Tibial artery (tissue), 4 donors: ENCODE results near the gene SEZ6.

ENCODE experiments used
- DNase-seq, 2 donors: peaks; one replicate each; pipeline ENCODE4 v3.0.0-alpha.2; 2019
- H3K27ac ChIP-seq, 2 donors: fragments of 200-600 bp; sonication (generic) in 1 of 2; 1 replicate in 1 of 2; 2 replicates in 1 of 2; pipeline ENCODE4 v1.5.1; 2018 to 2019; ENCODE audit warnings: mild to moderate bottlenecking in 1 of 2
- H3K27me3 ChIP-seq, 2 donors: fragments of 200-600 bp; sonication (generic) in 1 of 2; one replicate each; pipeline versions ENCODE4 v1.5.1 to v1.6.0; 2016 to 2019
- H3K36me3 ChIP-seq, 3 donors: fragments of 200-600 bp; sonication (generic) in 2 of 3; one replicate each; pipeline ENCODE4 v1.5.1; 2016 to 2019; ENCODE audit warnings: mild to moderate bottlenecking in 2 of 3
- H3K4me1 ChIP-seq, 4 donors: fragments of 200-600 bp; sonication (generic) in 2 of 4; 1 replicate in 3 of 4; 2 replicates in 1 of 4; pipeline ENCODE4 v1.5.1; 2016 to 2019
- H3K4me3 ChIP-seq, 2 donors: fragments of 200-600 bp; sonication (generic) in 1 of 2; 1 replicate in 1 of 2; 2 replicates in 1 of 2; pipeline ENCODE4 v1.5.1; 2018 to 2019; ENCODE audit warnings: mild to moderate bottlenecking in 2 of 2
- H3K9me3 ChIP-seq, 3 donors: fragments of 200-600 bp; sonication (generic) in 1 of 3; one replicate each; pipeline ENCODE4 v1.5.1; 2016 to 2019
- intact Hi-C: fragments of 100-400 bp; cut with DNase I; formaldehyde crosslinking; loops from one replicate; pipeline ENCODE4 v1.15.0; 2023; ENCODE audit warnings: low total_unique reads
- TF ChIP-seq, protein P1 (sequence below), 2 experiments: fragments of 200-600 bp in 1 of 2; fragments of 450-650 bp in 1 of 2; IDR thresholded peaks; one replicate each; pipeline ENCODE4 v1.5.1; 2017 to 2019; ENCODE audit warnings: antibody characterized with exemption in 2 of 2, mild to moderate bottlenecking in 1 of 2, moderate library complexity in 1 of 2

SEZ6 gene

DNA sequence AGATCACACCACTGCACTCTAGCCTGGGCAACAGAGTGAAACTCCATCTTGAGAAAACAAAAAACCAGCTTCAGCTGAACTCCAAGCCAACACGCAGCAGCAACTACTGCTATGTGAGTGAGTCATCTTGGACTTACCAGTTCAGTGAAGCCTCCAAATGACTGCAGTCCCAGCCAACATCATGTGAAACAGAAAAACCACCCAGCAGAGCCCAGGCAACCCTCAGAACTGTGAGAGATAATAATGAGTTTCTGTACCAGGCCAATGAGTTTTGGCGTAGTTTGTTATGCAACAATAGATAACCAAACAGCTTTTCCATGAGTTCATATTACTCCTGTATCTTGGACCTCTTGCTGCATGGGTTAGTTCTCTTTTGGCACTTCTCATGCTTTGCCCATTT lies 77.8 kb downstream of the SEZ6 start:
- peaks cover 9 to 26% (median 20%) of the 10 kb centered on the region in 3 donors for H3K36me3 ChIP-seq
- H3K4me3 ChIP-seq: no peak overlapping the region
- H3K4me1 ChIP-seq: peaks cover 0 to 21% (median 6%) of the 10 kb centered on the region in 4 donors
- H3K27me3 ChIP-seq: no peaks in the 10 kb centered on the region
- TF ChIP-seq, protein P1, sequence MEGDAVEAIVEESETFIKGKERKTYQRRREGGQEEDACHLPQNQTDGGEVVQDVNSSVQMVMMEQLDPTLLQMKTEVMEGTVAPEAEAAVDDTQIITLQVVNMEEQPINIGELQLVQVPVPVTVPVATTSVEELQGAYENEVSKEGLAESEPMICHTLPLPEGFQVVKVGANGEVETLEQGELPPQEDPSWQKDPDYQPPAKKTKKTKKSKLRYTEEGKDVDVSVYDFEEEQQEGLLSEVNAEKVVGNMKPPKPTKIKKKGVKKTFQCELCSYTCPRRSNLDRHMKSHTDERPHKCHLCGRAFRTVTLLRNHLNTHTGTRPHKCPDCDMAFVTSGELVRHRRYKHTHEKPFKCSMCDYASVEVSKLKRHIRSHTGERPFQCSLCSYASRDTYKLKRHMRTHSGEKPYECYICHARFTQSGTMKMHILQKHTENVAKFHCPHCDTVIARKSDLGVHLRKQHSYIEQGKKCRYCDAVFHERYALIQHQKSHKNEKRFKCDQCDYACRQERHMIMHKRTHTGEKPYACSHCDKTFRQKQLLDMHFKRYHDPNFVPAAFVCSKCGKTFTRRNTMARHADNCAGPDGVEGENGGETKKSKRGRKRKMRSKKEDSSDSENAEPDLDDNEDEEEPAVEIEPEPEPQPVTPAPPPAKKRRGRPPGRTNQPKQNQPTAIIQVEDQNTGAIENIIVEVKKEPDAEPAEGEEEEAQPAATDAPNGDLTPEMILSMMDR (IDR thresholded peaks at IDR 0.05): no peak
- intact Hi-C loops: no loop called here
- no peak for DNase-seq
- H3K27ac ChIP-seq: no peak overlapping the region
- peaks cover 0 to 5% (median 0%) of the 10 kb centered on the region in 3 donors for H3K9me3 ChIP-seq

DNA sequence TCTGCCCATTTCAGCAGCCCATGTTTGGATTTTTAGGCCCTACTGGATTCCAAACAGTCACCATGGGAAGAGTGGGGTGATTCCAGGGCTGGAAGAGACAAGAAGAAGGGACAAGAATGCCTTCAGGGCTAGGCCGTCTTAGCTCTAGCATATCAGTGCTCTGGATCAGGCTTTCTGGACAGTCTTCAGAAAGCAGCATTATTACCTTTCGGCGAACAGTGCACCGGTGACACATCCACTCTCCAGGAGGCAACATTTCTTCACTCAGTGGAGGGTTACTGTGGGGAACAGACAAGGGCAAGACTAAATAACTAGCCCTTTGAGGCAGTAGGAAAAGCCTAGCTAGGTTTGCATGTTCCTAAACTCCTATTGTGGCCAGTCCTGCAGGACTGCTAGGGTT lies 79.0 kb downstream of the SEZ6 start:
- TF ChIP-seq, protein P1 (IDR thresholded peaks at IDR 0.05): no peak
- H3K36me3 ChIP-seq: peaks cover 21 to 37% (median 33%) of the 10 kb centered on the region in 3 donors
- no peak overlapping the region for H3K27ac ChIP-seq
- peaks cover 0 to 10% (median 6%) of the 10 kb centered on the region in 4 donors for H3K4me1 ChIP-seq
- intact Hi-C loops: no loop called here
- peaks cover 0 to 5% (median 0%) of the 10 kb centered on the region in 3 donors for H3K9me3 ChIP-seq
- DNase-seq: no peak
- H3K4me3 ChIP-seq: no peak overlapping the region
- H3K27me3 ChIP-seq: no peaks in the 10 kb centered on the region

DNA sequence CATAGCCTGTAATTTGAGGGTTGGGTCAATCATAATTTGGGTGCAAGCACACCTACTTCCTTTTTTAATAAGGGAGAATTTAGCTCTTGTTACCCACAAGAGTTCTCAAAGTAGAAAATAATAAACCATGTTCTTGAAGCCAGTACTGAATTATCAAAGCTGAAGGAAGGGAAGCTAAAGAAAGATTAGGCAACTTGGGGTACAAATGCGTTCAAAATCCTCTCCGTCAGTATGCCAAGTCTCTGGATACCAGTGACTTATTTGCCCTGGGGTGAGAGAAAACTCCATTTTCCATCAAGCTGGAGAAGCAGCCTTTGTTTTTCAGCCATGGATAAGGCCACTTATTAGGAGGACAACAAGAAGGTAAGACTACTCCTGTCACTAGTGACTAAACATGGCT lies 79.5 kb downstream of the SEZ6 start:
- Histone ChIP-seq H3K27me3 (no peaks in the 10 kb centered on the region), H3K9me3 (peaks cover 0 to 5% (median 0%) of the 10 kb centered on the region in 3 donors), H3K36me3 (peaks cover 24 to 41% (median 37%) of the 10 kb centered on the region in 3 donors), H3K4me1 (peaks cover 0 to 10% (median 6%) of the 10 kb centered on the region in 4 donors), H3K27ac (no peak overlapping the region), H3K4me3 (no peak overlapping the region)
- intact Hi-C loops: no loop called here
- TF ChIP-seq, protein P1 (IDR thresholded peaks at IDR 0.05): no peak
- DNase-seq: no peak

DNA sequence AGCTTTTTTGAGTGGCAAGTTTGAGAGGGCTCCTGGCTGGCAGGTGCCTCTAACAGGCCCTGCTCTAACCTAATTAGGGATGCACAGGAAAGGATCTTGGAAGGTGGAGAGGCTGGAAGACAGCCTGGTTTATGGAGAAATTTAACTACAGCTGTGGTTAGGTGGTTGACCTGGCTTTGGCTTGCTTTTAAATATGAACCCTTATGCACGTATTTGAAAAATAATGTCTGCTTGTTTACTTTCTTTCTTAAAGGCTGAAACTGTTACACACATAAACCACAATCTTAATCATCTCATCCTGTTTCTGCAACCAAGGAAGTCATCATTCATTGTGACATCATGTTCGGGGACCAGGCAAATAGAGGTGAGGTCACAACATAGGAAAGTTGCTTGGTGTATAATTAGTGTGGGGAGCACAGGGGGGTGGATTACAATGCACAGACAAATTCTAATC lies 79.9 kb downstream of the SEZ6 start:
- Histone ChIP-seq H3K9me3 (peaks cover 0 to 5% (median 0%) of the 10 kb centered on the region in 3 donors), H3K27me3 (no peaks in the 10 kb centered on the region), H3K36me3 (peaks cover 28 to 45% (median 42%) of the 10 kb centered on the region in 3 donors), H3K27ac (no peak overlapping the region), H3K4me3 (no peak overlapping the region), H3K4me1 (peaks cover 0 to 10% (median 6%) of the 10 kb centered on the region in 4 donors)
- DNase-seq: no peak
- TF ChIP-seq, protein P1 (IDR thresholded peaks at IDR 0.05): no peak
- intact Hi-C loops: no loop called here

DNA sequence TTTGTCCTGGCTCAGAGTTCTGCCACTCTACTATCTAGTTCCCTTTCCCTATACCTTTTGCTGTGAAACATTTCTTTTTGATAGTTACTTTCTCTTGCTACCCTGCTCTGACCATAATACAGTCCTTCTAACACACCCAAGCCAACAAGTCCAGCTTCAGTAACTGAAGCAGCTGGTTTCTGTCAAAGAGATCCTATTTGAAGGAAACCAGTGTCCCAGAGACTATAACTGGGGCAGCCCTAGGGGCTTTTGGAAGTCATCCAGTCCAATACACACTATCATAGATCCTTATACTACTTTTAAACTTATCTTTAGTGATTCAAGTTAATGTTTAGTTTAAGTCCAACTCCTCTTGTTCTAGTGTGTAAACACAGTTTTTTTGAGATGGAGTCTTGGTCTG lies 85.6 kb downstream of the SEZ6 start:
- no peak for DNase-seq
- H3K36me3 ChIP-seq: peaks cover 85 to 89% (median 87%) of the 10 kb centered on the region in 3 donors
- H3K9me3 ChIP-seq: no peaks in the 10 kb centered on the region
- no peak overlapping the region for H3K27ac ChIP-seq
- intact Hi-C loops: no loop called here
- no peaks in the 10 kb centered on the region for H3K27me3 ChIP-seq
- TF ChIP-seq, protein P1 (IDR thresholded peaks at IDR 0.05): no peak
- no peak overlapping the region for H3K4me3 ChIP-seq
- no peaks in the 10 kb centered on the region for H3K4me1 ChIP-seq

DNA sequence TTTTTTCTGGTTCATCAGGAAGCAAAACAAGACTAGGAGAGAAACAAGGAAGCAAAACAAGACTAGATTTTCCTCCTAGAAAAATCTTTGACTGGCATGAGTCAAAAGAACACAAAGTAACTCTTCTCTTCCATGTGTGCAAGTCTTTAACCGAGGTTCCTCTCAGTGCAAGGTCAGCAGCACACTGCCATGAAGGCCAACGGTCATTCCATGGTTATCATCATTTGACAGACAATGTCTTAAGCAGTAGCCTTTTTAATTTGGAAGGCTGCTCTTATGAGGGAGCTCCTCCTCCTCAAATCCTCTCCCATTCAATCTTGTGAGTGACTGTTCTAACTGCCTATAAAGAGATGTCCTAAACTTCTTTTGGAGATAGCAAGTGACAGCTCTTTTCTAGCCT lies 87.5 kb downstream of the SEZ6 start:
- Histone ChIP-seq H3K36me3 (peaks cover 91 to 98% (median 95%) of the 10 kb centered on the region in 3 donors), H3K27me3 (no peaks in the 10 kb centered on the region), H3K4me3 (no peak overlapping the region), H3K4me1 (no peaks in the 10 kb centered on the region), H3K27ac (no peak overlapping the region), H3K9me3 (no peaks in the 10 kb centered on the region)
- no peak for DNase-seq
- TF ChIP-seq, protein P1 (IDR thresholded peaks at IDR 0.05): no peak
- intact Hi-C loops: loop anchor here (5.0 kb wide), 1 partner anchor 156 kb away; no protein-coding TSS in a partner anchor
